GM06990 (cell line): ENCODE measurements around the gene CHRD.
"Not testable (repeated sequence)": the region's sequence is repeated elsewhere in the genome, so short reads cannot be mapped to it uniquely, and the experiment has no call there.

Experiments used
- DNase-seq: peaks from one replicate; pipeline ENCODE4 v3.0.0-alpha.2; 2011; ENCODE audit not compliant: insufficient read length; ENCODE audit errors: extremely low read depth
- H3K27me3 ChIP-seq: replicated peaks from 2 replicates; pipeline ENCODE4 v1.6.0; 2011; ENCODE audit warnings: low read length; ENCODE audit not compliant: control insufficient read depth, insufficient read depth
- H3K36me3 ChIP-seq: 2 replicates; pipeline ENCODE4 v1.5.1; 2011; ENCODE audit warnings: low read length; ENCODE audit not compliant: control insufficient read depth, insufficient read depth
- H3K4me3 ChIP-seq: replicated peaks from 2 replicates; pipeline ENCODE4 v1.5.1; 2011; ENCODE audit warnings: low read depth, mild to moderate bottlenecking, control low read depth, low read length
- CTCF ChIP-seq: IDR thresholded peaks from 2 replicates; pipeline ENCODE4 v1.5.1; 2011; ENCODE audit warnings: low read length, control low read depth, mild to moderate bottlenecking, inconsistent platforms; ENCODE audit not compliant: insufficient read depth, poor library complexity, severe bottlenecking

The CHRD gene

DNA sequence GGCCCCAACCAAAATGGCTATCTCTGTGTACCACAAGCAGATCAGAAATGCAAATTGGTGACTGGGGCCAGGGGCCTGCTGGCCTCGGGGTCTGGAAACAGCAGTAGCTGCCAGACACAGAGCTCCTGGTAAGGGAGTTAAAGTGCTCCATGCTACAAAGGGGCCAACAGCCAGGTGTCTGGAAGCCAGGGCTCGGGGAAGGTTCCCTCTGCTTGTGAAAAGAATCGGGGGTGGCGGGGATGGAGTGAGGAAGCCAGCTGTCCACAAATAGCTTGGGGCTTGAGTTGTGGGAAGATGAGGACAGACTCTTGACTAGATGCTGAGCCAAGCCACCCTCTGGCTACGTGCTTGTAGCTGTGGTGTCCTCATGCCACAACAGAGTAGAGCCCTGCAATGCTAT, 39.3 kb downstream of the CHRD start:
- no peak for TF ChIP-seq CTCF
- no peaks in the 10 kb centered on the region for H3K27me3 ChIP-seq
- no peaks in the 10 kb centered on the region for H3K36me3 ChIP-seq
- DNase-seq = no peak
- no peak overlapping the region for H3K4me3 ChIP-seq

DNA sequence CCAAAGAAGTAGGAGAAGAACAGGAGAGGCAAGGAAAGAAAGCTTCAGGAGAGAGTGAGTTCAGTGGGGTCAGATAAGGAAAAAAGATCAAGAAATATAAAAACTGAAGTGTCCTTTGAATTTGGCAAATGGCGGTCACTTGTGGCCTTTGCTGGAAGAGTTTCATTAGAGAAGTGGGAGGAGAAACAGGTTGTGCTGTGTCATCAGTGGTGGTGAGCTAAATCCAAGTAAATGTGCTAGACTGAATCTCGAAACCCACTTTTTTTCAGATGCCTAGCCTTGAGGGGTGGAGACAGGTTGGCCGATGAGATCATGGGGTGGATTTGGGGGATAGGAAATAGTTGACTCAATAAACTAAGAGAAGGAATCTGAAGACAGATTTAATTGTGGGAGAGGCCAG, 43.7 kb downstream of the CHRD start:
- Histone ChIP-seq H3K4me3 (no peak overlapping the region), H3K36me3 (no peaks in the 10 kb centered on the region), H3K27me3 (no peaks in the 10 kb centered on the region; the same call in 1 of the 2 replicates)
- no peak for DNase-seq
- TF ChIP-seq CTCF = no peak

DNA sequence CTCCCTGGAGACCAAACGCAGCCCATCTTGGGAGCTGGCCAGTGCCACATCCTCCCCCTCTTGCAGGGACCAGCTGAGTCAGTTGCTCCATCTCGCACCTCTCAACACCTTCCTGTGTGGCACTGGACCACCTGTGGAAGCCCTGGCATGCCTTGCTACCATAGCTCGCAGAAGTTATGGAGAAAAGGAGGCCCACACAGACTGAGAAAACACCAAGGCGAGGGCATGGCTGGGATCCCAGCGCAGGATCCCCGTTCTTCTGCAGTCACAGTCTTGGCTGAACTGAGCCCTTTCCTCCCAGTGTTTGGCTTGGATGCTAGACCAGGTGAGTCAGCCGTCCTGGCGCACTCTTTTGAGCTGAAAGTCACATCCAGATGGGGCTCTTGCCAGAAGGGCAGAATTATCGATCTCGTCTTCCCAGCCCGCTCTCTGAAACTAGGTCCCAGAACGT, 46.9 kb downstream of the CHRD start:
- no peaks in the 10 kb centered on the region; the same call in 1 of the 2 replicates for H3K27me3 ChIP-seq
- H3K36me3 ChIP-seq = no peaks in the 10 kb centered on the region
- no peak overlapping the region for H3K4me3 ChIP-seq
- DNase-seq = no peak
- TF ChIP-seq CTCF = no peak

- no peak for DNase-seq
- H3K4me3 ChIP-seq = no peak overlapping the region
Observed at GRCh38 chr3:184428561-184429175, 48.8 kb downstream of the CHRD start.

DNA sequence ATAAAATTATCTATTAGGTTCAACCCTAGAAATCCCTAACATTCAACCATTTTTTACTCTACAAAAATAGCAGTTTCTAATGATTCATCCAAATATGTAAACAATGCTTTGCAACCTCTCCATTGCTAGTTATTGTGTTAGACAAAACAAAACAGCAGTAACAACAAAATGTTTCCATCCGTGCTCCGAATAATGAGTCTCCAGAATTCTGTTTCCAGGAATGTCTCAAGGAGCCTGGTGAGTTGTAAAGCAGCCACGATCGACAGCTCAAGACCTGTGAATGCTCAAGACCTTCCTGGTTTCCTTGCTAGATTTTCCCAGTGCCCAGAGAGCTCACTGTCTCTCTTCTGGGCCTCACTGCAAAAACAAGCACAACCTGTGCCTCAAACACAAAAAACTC, 49.9 kb downstream of the CHRD start:
- Histone ChIP-seq H3K36me3 (no peaks in the 10 kb centered on the region), H3K27me3 (no peaks in the 10 kb centered on the region; the same call in 1 of the 2 replicates), H3K4me3 (no peak overlapping the region)
- DNase-seq = no peak
- TF ChIP-seq CTCF = no peak

More at GRCh38 chr3:184428561-184429175, 48.8 kb downstream of the CHRD start:
- Histone ChIP-seq H3K27me3 (no peaks in the 10 kb centered on the region; the same call in 1 of the 2 replicates), H3K36me3 (no peaks in the 10 kb centered on the region)
- TF ChIP-seq CTCF = no peak

DNA sequence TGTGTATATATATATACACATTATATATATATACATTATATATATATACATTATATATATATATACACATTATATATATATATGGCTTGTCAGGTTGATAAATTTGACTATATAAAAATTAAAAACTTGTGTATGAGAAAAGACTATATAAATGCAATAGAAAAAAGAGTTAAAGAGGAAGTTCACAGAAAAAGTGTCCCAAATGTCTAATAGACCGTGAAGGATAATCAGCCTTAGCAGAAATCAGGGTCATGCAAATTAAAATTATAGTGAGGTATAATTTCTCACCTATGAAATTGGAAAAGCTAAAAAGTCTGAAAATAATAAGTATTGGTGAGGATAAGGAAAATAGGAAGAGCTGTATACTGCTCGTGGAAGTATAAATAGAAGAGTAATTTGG, 51.1 kb downstream of the CHRD start:
- no peak for TF ChIP-seq CTCF
- DNase-seq = no peak
- Histone ChIP-seq H3K27me3 (no peaks in the 10 kb centered on the region; the same call in 1 of the 2 replicates), H3K36me3 (no peaks in the 10 kb centered on the region), H3K4me3 (no peak overlapping the region)

DNA sequence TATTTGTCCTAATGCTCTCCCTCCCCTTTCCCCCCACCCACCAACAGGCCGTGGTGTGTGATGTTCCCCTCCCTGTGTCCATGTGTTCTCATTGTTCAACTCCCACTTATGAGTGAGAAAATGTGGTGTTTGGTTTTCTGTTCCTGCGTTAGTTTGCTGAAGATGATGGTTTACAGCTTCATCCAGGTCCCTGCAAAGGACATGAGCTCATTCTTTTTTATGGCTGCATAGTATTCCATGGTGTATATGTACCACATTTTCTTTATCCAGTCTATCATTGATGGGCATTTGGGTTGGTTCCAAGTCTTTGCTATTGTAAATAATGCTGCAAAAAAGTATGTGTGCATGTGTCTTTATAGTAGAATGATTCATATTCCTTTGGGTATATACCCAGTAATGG, 53.3 kb downstream of the CHRD start:
- not testable (repeated sequence) for DNase-seq, H3K4me3 ChIP-seq, H3K27me3 ChIP-seq, H3K36me3 ChIP-seq
